GM21447 (cell line): ENCODE results near the gene SLC29A2.
A peak's percentile ranks its signal among the peaks of the same experiment; 100 is the strongest.

Experiments used
- ATAC-seq: cut with Tn5 transposase; IDR thresholded peaks from one replicate; pipeline ENCODE4 v1.9.1; 2021; ENCODE audit not compliant: unreplicated experiment

Gene SLC29A2

GRCh38 chr11:66335531-66336233, 35.9 kb downstream of the SLC29A2 start:
- ATAC-seq: no peak

- ATAC-seq: no peak
Observed at GRCh38 chr11:66334605-66335442, 36.7 kb downstream of the SLC29A2 start.

DNA sequence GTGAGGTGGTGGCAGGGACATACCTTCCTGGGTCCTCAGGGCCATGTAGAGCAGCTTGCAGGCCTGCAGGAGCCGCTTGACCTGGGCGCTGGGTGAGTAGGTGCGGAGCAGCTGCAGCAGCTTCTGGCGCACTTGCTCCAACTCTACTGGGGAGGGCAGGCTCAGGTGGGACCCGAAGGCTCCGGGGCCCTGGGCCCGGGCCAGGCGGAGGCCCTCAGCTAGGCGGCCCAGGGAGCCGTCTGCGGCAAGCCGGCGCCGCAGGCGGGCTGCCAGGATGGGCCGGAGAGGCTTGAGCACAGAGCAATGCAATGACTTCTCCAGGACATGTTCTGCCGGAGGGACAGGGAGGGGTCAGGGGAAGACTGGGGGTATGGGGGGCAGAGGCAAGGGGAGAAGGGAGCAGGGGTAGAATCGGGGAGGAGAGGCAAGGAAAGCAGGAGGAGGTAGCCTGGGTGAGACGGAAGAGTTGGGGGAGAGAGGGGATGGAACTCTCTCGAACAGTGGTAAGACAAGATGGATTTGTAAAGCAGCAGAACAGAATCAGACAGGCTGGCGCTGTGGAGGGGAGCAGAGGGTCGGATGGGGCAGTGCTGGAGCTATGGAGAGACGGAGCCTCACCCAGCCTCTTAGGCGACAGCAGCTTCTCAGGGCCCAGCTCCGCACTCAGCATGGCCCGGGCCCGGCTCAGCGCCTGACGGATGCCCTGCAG, 37.5 kb downstream of the SLC29A2 start:
- no peak for ATAC-seq

DNA sequence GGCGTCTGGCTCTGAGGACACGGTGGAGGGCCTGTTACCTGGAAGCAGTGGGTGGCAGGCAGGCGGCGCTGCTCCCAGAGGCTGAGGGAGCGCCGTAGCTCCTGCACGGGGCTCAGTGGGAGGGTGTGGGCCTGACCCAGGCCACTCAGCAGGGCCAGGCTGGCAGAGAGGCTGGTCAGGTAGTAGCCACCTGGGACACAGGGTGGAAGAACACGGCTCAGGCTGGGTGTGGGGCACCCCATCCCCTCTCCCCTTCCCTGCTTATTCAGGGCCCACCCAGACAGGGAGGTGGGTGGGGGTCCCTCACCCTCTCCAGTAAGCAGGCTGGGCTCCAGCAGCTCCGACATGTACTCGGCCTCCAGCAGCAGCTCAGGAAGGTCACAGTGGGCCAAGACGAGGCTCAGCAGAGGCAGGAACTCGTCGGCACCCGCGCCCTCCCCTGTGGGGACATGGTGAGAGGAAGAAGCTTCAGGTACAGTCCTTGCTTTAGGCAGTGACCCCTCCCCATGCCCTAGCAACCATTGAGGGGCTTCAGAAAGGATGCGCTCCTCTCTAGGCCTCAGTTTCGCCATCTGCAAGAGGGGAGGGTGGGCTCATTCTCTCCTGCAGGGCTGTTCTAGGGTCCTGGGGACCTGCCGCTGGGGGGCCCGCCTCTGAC, 38.2 kb downstream of the SLC29A2 start:
- ATAC-seq: no peak

DNA sequence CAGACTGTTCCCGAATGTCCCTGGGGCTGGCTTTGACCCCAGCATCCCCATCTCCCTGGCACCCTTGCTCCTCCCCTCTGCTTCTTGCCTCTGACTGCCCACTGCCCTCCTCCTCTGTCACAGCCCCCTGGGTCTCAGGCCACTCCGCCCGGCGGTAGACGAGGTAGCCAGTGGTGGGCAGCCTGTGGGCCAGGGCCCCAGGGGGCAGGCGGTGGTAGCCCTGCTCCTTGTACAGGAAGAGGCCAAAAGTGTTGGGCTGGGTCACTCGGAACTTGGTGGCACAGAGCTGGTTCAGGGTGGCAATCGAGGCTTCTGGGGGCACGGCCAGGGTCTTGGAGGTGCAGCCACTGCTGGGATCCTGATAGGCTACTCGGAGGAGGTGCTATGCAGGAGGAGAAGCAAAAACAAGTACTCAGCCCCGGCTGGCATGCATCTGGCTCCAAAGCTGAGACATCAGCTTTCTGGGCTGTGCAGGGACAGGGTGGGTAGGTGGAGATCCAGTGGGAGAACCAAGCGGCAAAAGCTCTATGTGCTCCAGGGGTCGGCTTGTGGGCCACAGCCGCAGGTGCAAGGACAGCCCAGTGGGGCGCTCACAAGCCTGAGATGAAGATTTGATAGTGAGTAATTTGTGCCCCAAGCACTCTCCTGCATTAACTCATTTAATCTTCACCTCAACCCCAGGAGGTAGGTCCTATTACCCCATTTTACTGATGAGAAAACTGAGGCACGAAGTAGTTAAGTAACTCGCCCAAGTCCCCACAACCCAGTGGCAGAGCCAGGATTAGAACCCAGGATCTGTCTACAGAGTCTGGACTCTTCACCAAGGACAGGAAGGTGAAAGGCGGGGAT, 39.0 kb downstream of the SLC29A2 start:
- no peak for ATAC-seq

DNA sequence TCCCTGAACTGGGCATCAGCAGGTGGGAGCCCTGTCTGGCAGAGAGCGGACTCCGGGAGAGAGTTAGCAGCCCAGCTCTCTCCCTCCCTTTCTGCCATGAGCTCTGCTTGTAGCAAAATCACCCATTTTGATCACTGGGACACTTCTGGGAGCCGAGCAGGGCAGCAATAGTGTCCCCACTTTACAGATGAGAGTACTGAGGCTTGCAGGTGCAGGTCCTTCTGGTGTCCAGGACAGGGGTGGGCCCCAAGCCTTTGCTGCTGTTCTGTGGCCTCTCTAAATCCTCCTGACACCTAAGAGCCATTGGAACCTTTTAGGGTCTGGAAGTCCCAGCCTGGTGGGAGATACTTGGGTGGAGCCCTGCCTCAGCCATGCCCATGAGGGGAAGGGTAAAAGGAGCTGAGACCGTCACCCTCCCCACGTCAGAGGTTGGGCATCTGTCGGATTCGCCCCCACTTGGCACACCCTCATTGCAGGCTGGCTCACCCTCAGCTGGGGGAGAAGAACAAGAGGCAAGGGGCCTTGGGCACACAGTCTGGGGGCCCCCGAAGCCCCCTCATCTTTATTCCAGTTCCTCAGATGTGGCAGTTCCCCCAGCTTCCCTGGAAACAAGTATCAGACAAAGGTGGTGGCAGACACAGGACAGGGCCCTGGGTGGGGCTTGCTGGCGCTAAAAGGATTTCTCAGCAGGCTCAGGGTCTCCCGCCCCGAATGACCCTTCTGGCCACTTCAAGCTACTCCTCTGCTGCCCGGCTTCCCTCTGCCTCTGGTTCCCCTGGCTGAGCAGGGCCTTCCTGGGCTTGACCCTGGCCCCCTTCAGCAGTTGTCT, 39.8 kb downstream of the SLC29A2 start:
- ATAC-seq: no peak

- no peak for ATAC-seq
Observed at GRCh38 chr11:66330931-66331330, 40.6 kb downstream of the SLC29A2 start.

GRCh38 chr11:66329165-66329673, 42.3 kb downstream of the SLC29A2 start:
- no peak for ATAC-seq

DNA sequence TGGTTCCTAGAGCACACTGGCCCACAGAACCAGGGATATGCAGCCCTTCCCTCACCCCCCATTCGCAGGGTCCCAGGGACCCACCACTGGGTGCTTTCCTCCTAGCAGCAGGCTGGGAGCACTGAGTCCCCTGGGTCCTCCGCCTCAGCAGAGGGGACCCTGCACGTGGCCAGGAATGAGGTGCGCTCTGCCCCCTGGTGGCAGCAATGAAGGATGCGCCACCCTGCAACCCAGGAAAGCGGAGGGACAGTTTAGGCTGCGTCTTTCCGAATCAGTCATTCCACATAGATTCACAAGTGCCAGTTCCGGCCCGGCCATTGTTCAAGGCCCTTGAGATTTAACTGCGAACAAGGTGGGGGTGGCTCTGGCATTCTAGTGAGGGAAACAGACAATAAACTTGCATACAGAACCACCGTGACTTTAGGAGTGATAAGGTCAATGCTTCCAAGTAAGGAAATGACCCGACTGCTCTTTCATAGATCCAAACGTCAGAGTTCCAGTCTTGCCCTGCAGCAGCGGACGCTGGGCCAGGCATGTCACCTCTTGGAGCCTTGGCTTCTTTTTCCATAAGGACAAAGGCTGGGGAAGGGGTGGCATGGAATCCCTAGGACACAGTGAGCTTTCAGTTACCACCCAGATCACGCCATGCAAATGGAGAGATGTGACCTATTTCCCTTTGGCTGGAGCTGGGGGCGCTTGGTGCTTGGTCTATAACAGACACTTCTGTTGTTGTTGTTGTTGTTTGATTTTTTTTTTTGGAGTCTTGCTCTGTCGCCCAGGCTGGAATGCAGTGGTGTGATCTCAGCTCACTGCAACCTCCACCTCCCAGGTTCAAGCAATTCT, 43.0 kb downstream of the SLC29A2 start:
- ATAC-seq: peak; percentile 74

- no peak for ATAC-seq
Observed at GRCh38 chr11:66328031-66328301, 43.6 kb downstream of the SLC29A2 start.

- ATAC-seq: no peak
Observed at GRCh38 chr11:66327171-66328030, 44.2 kb downstream of the SLC29A2 start.

GRCh38 chr11:66326261-66327111, 45.1 kb downstream of the SLC29A2 start:
- no peak for ATAC-seq

GRCh38 chr11:66325263-66325671, 46.3 kb downstream of the SLC29A2 start:
- ATAC-seq: no peak

GRCh38 chr11:66324664-66325063, 46.9 kb downstream of the SLC29A2 start:
- no peak for ATAC-seq

DNA sequence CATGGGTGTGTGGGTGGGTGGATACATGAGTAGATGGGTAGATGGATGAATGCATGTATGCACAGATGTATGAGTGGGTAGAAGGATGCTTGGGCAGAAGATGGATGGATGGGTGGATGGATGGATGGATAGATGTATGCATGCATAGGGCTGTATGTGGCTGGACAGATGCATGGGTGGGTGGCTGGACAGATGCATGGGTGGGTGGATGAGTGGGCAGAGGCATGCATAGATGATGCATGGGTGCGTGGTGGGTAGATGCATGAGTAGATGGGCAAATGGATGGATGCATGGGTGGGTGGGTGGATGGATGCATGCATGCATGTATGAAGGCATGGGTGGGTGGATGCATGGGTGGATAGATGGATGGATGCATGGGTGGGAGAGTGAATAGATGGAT, 47.9 kb downstream of the SLC29A2 start:
- ATAC-seq: no peak

DNA sequence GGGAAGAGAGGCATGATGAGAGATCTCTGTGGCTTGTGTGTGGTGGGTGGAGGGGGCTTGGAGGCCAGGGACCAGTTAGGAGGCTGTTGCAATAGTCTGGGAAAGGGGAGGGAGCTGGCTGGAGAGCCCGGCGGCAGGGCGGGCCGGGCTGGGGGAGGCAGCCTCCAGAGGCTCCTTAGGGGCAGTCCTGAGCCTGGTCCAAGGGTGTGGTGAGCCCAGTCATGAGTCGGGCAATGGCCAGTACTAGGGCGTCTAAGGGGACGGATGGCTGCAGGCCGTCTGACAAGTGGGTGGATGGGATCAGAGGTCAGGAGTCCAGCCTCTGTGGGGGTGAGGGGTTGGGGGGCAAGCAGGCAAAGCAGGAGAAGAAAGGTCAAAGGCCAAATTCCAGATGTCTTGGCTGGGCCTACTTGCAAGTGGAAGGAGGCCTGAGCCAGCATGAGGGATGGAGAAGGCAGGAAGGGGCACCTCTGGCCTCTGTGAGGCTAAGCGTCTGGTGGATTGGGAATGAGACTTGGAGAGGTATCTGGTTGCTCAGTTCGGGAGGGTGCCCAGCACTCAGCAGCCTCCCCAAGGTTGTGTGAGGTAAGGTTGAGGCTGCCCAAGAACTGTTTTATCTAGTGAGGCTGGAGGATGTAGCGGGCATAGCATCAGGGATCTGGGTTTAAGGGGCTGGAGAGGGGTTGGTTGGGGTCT, 48.7 kb downstream of the SLC29A2 start:
- ATAC-seq: no peak
